Chondrocyte (in vitro differentiated cells): ENCODE data around the gene ZNF280B. TPM values are rescaled to one million over a fixed set of nuclear protein-coding genes. Genes with fewer than 3 reads are reported as not detected.

ENCODE experiments used
- DNase-seq: peaks from one replicate; pipeline ENCODE4 v3.0.0; 2021; ENCODE audit warnings: mixed read lengths, low spot score
- H3K27ac Mint-ChIP-seq: one replicate; pipeline ENCODE4 v1.8.0; 2021; ENCODE audit warnings: mild to moderate bottlenecking, moderate library complexity, mixed read lengths; ENCODE audit not compliant: unreplicated experiment
- H3K27me3 Mint-ChIP-seq: 2 replicates; pipeline ENCODE4 v1.8.0; 2021; ENCODE audit warnings: low read depth, mixed read lengths
- H3K36me3 Mint-ChIP-seq: 2 replicates; pipeline ENCODE4 v1.8.0; 2021; ENCODE audit warnings: low read depth, mixed read lengths
- H3K4me1 Mint-ChIP-seq: 2 replicates; pipeline ENCODE4 v1.8.0; 2021; ENCODE audit warnings: low read depth, mild to moderate bottlenecking, mixed read lengths
- H3K4me3 Mint-ChIP-seq: one replicate; pipeline ENCODE4 v1.8.0; 2021; ENCODE audit warnings: mild to moderate bottlenecking, moderate library complexity, mixed read lengths; ENCODE audit not compliant: unreplicated experiment
- H3K9me3 Mint-ChIP-seq: 2 replicates; pipeline ENCODE4 v1.8.0; 2021; ENCODE audit warnings: low read depth, mixed read lengths
- total RNA-seq: library from RNA; stranded (reverse); gene quantifications from 3 replicates; pipeline ENCODE4 v1.2.1, GENCODE V29; 2021
- TF ChIP-seq, protein P1 (sequence below): fragments of 200-600 bp; sonication (generic); IDR thresholded peaks from 2 replicates; pipeline ENCODE4 v1.5.0; 2021; ENCODE audit warnings: antibody characterized with exemption, mild to moderate bottlenecking, moderate library complexity

Gene ZNF280B
- total RNA-seq, 1 donor from 2014 or later, result 4.7 TPM

DNA sequence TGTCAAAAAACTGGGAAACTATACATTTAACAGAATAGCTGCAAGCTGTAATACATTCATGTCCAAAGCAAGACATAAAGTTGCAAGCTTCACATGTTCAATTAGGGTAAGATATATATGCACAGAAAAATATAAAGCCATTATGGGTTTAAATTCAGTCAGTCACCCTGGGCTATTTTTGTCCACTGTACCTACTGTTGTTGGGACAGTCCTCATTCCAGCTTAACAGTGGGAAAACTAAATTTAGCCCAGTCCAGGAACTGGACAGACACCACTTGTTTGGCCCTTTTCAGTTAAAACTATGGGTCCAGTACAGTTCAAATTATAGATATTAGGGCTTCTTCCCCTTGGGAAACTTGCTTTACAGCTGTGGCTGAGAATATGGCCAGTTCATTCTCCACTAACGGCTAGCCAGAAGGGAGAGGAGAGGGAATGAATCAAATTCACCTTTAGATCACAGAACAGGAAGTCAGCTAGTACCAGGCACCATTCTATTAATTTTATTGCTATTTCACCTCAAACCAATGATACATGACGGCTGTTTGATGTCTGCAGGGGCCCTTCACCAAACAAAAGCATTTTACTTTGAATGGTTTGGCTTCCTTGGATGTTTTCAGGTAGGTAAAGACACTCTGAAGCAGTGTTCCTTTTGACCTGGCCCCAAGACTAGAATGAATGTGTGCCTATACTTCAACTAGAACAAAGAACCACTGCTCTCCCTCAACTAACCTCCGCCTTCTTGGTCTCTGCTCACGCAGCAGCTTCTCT is 22.2 kb downstream of the ZNF280B start:
- Mint-ChIP-seq H3K27ac (no peak overlapping the region), H3K27me3 (no peaks in the 10 kb centered on the region), H3K4me1 (peaks cover 3% of the 10 kb centered on the region), H3K9me3 (no peaks in the 10 kb centered on the region), H3K4me3 (no peak overlapping the region), H3K36me3 (peaks cover 25% of the 10 kb centered on the region)
- DNase-seq, result no peak
- TF ChIP-seq, protein P1, sequence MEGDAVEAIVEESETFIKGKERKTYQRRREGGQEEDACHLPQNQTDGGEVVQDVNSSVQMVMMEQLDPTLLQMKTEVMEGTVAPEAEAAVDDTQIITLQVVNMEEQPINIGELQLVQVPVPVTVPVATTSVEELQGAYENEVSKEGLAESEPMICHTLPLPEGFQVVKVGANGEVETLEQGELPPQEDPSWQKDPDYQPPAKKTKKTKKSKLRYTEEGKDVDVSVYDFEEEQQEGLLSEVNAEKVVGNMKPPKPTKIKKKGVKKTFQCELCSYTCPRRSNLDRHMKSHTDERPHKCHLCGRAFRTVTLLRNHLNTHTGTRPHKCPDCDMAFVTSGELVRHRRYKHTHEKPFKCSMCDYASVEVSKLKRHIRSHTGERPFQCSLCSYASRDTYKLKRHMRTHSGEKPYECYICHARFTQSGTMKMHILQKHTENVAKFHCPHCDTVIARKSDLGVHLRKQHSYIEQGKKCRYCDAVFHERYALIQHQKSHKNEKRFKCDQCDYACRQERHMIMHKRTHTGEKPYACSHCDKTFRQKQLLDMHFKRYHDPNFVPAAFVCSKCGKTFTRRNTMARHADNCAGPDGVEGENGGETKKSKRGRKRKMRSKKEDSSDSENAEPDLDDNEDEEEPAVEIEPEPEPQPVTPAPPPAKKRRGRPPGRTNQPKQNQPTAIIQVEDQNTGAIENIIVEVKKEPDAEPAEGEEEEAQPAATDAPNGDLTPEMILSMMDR, result no peak

DNA sequence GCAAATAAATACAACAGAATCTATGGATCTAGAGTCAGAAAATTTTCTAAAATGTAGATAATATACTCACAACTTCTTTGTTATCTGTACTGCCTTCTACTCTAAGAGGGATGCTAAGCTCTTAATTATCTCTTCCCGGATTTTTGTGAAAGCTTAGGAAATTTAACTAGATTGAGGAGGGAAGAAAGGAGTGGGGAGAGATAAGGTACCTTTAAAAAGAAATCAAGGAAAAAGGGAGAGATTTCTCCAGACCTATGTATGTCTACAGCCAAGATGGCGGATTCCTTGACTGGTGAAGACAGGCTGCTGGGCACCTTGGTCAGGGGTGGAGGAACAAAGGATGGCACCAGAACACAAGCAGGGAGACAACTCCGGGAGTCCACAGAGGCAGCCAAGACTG is 23.0 kb downstream of the ZNF280B start:
- H3K27me3 Mint-ChIP-seq, result no peaks in the 10 kb centered on the region
- DNase-seq, result no peak
- no peak overlapping the region for H3K27ac Mint-ChIP-seq

DNA sequence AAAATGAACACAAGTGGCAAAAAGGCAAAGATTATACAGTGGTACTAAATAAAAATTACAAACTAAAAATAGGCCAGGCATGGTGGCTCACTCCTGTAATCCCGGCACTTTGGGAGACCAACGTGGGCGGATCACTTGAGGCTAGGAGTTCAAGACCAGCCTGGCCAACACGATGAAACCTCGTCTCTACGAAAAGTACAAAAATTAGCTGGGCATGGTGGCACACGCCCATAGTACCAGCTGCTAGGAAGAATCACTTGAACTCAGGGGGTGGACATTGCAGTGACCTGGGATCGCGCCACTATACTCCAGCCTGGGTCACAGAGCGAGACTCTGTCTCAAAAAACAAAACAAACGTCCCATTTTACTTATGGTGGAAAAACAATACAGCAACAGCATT is 24.5 kb downstream of the ZNF280B start:
- H3K4me3 Mint-ChIP-seq, result no peak overlapping the region
- TF ChIP-seq, protein P1, result no peak
- DNase-seq, result no peak
- peaks cover 18% of the 10 kb centered on the region for H3K36me3 Mint-ChIP-seq
- peaks cover 3% of the 10 kb centered on the region for H3K4me1 Mint-ChIP-seq
- H3K27ac Mint-ChIP-seq, result no peak overlapping the region
- no peaks in the 10 kb centered on the region for H3K9me3 Mint-ChIP-seq
- H3K27me3 Mint-ChIP-seq, result no peaks in the 10 kb centered on the region

More for the DNA sequence above, 23.0 kb downstream of the ZNF280B start:
- Mint-ChIP-seq H3K9me3 (no peaks in the 10 kb centered on the region), H3K4me1 (peaks cover 3% of the 10 kb centered on the region), H3K4me3 (no peak overlapping the region), H3K36me3 (peaks cover 22% of the 10 kb centered on the region)
- TF ChIP-seq, protein P1, result no peak

DNA sequence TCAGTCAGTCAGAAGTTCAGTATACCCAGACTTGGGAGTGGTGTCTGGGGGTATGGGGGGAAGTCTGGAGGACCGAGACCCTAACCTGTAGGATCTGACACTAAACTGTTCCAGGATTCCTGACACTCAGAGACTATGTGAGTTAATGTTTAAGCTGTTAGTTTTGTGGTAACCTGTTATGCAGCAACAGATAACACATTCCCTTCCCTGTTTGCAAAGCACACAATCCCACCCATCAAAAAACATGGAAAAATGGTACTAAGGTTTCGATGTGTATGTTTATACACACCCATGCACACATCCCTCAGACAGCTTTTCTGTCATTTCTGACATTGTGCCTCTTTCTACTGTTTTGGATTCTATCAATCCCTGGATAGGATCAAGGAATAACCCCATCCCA is 27.6 kb downstream of the ZNF280B start:
- H3K4me3 Mint-ChIP-seq, result no peak overlapping the region
- H3K36me3 Mint-ChIP-seq, result peaks cover 4% of the 10 kb centered on the region
- no peaks in the 10 kb centered on the region for H3K9me3 Mint-ChIP-seq
- H3K27ac Mint-ChIP-seq, result no peak overlapping the region
- H3K27me3 Mint-ChIP-seq, result no peaks in the 10 kb centered on the region
- TF ChIP-seq, protein P1, result no peak
- no peak for DNase-seq
- H3K4me1 Mint-ChIP-seq, result no peaks in the 10 kb centered on the region

DNA sequence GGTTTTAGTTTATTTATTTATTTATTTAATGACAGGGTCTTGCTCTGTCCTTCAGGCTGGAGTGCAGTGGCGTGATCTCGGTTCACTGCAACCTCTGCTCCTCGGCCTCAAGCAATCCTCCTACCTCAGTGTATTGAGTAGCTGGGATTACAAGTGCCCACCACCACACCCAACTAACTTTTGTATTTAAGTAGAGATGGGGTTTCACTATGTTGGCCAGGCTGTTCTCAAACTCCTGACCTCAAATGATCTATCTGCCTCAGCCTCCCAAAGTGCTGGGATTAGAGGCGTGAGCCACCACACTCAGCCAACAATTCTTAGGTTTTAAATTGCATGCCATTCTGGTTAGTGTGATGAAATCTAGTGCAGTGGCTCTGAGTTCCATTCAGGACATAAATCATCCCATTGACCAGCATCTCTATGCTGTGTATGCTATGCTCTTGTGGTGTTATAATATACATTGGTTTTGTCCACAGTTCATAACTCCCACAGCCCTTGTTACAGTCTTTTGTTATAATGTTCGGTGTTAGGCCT is 28.5 kb downstream of the ZNF280B start:
- Mint-ChIP-seq H3K4me1 (no peaks in the 10 kb centered on the region), H3K4me3 (no peak overlapping the region), H3K27me3 (no peaks in the 10 kb centered on the region), H3K9me3 (no peaks in the 10 kb centered on the region), H3K27ac (no peak overlapping the region), H3K36me3 (peaks cover 2% of the 10 kb centered on the region)
- DNase-seq, result no peak
- TF ChIP-seq, protein P1, result no peak
